ENCODE results near the gene GALNT12.

DNA sequence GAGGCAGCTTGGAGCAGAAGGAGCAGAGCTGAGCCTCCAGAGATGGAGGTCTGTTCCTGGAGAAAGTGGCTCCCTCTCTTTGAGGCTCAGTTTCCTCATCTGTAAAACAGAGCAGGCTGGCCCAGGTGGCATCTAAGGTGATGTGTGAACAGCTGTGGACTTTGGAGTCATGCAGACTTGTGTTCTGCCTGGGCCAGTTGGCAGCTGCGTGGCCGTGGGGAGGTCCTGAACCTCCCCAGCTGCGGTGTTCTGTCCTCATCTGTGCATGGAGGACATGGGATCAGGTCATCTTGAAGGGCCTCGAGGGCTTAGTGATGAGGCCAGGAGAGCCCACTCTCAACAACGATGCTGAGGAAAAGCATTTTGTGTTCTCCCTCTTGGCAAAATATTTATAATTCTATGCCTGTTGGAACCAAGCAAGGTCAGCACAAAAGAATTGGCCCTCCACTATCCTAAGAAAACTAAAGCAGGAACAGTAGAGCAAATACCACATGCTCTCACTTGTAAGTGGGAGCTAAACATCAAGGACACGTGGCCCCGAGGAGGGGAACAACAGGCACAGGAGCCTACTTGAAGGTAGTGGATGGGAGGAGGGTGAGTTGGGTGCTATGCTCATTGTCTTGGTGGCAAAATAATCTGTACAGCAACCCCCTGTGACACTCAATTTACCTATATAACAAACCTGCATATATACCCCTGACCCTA is 73.0 kb downstream of the GALNT12 start:
- no peak for TF ChIP-seq EZH2 (IDR thresholded peaks at IDR 0.05; ENCODE audit: borderline replicate concordance)
- TF ChIP-seq, protein P1, sequence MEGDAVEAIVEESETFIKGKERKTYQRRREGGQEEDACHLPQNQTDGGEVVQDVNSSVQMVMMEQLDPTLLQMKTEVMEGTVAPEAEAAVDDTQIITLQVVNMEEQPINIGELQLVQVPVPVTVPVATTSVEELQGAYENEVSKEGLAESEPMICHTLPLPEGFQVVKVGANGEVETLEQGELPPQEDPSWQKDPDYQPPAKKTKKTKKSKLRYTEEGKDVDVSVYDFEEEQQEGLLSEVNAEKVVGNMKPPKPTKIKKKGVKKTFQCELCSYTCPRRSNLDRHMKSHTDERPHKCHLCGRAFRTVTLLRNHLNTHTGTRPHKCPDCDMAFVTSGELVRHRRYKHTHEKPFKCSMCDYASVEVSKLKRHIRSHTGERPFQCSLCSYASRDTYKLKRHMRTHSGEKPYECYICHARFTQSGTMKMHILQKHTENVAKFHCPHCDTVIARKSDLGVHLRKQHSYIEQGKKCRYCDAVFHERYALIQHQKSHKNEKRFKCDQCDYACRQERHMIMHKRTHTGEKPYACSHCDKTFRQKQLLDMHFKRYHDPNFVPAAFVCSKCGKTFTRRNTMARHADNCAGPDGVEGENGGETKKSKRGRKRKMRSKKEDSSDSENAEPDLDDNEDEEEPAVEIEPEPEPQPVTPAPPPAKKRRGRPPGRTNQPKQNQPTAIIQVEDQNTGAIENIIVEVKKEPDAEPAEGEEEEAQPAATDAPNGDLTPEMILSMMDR (IDR thresholded peaks at IDR 0.05; ENCODE audit: poor library complexity): no peak
- no peak for TF ChIP-seq EZH2phosphoT487 (IDR thresholded peaks at IDR 0.05; ENCODE audit: low read depth, severe bottlenecking, unreplicated experiment)

Measured in hepatocyte (in vitro differentiated cells).